GM23338 (cell line): ENCODE data around the gene STK39.

Experiments used
- CREB1 ChIP-seq: fragments of 250-450 bp; sonication (Bioruptor Pico); IDR thresholded peaks from 2 replicates; pipeline ENCODE4 v1.5.0; 2020; ENCODE audit warnings: low read depth, mild to moderate bottlenecking, moderate library complexity
- CTCF ChIP-seq, 2 experiments: fragments of 200-600 bp in 1 of 2; sonication (generic) in 1 of 2; conservative IDR thresholded peaks; 2 replicates each; pipeline versions ENCODE4 v1.5.1 to v1.6.1; 2016 to 2017; ENCODE audit warnings: antibody characterized with exemption in 2 of 2, low read depth in 2 of 2, mild to moderate bottlenecking in 2 of 2, moderate library complexity in 1 of 2
- EZH2 ChIP-seq: fragments of 200-600 bp; sonication (generic); IDR thresholded peaks from one replicate; pipeline ENCODE4 v1.8.0; 2017; ENCODE audit warnings: antibody characterized with exemption, mild to moderate bottlenecking, low read depth; ENCODE audit not compliant: unreplicated experiment
- EZH2phosphoT487 ChIP-seq: fragments of 200-600 bp; sonication (generic); IDR thresholded peaks from one replicate; pipeline ENCODE4 v1.8.1; 2018; ENCODE audit warnings: antibody characterized with exemption; ENCODE audit not compliant: unreplicated experiment
- POLR2AphosphoS5 ChIP-seq: IDR thresholded peaks from 2 replicates; pipeline ENCODE4 v1.6.1; 2016; ENCODE audit warnings: antibody characterized with exemption, low read depth
- REST ChIP-seq: IDR thresholded peaks from one replicate; pipeline ENCODE4 v1.6.1; 2018; ENCODE audit warnings: antibody characterized with exemption; ENCODE audit not compliant: unreplicated experiment
- STAT1 ChIP-seq: IDR thresholded peaks from one replicate; pipeline ENCODE4 v1.6.1; 2016; ENCODE audit warnings: antibody characterized with exemption; ENCODE audit not compliant: unreplicated experiment
- ZNF114 ChIP-seq: fragments of 250-450 bp; sonication (Bioruptor Pico); IDR thresholded peaks from 2 replicates; pipeline ENCODE4 v1.5.0; 2020; ENCODE audit warnings: mild to moderate bottlenecking, moderate library complexity
- TF ChIP-seq, protein P1 (sequence below): fragments of 250-450 bp; sonication (Bioruptor Pico); IDR thresholded peaks from 2 replicates; pipeline ENCODE4 v1.5.0; 2020; ENCODE audit warnings: mild to moderate bottlenecking, moderate library complexity

DNA sequence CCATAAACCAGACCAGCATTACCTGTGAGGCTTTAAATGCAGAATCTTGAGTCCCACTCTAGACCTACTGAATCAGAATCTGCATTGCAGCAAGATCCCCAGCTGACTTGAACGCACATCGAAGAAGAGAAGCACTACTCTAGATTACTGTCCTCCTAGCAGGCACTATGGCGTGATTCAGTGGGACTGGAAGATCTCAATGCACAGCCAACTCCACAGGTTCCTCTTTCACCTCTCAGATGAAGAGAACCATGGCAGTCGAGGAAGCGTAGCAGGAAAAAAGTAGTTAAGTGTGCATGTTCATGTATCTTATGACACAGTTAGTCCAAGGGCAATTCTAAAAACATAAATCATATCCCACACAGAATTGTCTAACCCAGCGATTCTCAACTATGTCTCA is 97.4 kb downstream of the STK39 start:
- TF ChIP-seq EZH2phosphoT487 (no peak), REST (no peak), CTCF (conservative IDR thresholded peaks at IDR 0.05; ENCODE audit: low read depth in 2 of 2) (no peak), ZNF114 (CRISPR knock-in tag) (no peak), POLR2AphosphoS5 (no peak), EZH2 (no peak), CREB1 (no peak), STAT1 (no peak)
- TF ChIP-seq, protein P1, sequence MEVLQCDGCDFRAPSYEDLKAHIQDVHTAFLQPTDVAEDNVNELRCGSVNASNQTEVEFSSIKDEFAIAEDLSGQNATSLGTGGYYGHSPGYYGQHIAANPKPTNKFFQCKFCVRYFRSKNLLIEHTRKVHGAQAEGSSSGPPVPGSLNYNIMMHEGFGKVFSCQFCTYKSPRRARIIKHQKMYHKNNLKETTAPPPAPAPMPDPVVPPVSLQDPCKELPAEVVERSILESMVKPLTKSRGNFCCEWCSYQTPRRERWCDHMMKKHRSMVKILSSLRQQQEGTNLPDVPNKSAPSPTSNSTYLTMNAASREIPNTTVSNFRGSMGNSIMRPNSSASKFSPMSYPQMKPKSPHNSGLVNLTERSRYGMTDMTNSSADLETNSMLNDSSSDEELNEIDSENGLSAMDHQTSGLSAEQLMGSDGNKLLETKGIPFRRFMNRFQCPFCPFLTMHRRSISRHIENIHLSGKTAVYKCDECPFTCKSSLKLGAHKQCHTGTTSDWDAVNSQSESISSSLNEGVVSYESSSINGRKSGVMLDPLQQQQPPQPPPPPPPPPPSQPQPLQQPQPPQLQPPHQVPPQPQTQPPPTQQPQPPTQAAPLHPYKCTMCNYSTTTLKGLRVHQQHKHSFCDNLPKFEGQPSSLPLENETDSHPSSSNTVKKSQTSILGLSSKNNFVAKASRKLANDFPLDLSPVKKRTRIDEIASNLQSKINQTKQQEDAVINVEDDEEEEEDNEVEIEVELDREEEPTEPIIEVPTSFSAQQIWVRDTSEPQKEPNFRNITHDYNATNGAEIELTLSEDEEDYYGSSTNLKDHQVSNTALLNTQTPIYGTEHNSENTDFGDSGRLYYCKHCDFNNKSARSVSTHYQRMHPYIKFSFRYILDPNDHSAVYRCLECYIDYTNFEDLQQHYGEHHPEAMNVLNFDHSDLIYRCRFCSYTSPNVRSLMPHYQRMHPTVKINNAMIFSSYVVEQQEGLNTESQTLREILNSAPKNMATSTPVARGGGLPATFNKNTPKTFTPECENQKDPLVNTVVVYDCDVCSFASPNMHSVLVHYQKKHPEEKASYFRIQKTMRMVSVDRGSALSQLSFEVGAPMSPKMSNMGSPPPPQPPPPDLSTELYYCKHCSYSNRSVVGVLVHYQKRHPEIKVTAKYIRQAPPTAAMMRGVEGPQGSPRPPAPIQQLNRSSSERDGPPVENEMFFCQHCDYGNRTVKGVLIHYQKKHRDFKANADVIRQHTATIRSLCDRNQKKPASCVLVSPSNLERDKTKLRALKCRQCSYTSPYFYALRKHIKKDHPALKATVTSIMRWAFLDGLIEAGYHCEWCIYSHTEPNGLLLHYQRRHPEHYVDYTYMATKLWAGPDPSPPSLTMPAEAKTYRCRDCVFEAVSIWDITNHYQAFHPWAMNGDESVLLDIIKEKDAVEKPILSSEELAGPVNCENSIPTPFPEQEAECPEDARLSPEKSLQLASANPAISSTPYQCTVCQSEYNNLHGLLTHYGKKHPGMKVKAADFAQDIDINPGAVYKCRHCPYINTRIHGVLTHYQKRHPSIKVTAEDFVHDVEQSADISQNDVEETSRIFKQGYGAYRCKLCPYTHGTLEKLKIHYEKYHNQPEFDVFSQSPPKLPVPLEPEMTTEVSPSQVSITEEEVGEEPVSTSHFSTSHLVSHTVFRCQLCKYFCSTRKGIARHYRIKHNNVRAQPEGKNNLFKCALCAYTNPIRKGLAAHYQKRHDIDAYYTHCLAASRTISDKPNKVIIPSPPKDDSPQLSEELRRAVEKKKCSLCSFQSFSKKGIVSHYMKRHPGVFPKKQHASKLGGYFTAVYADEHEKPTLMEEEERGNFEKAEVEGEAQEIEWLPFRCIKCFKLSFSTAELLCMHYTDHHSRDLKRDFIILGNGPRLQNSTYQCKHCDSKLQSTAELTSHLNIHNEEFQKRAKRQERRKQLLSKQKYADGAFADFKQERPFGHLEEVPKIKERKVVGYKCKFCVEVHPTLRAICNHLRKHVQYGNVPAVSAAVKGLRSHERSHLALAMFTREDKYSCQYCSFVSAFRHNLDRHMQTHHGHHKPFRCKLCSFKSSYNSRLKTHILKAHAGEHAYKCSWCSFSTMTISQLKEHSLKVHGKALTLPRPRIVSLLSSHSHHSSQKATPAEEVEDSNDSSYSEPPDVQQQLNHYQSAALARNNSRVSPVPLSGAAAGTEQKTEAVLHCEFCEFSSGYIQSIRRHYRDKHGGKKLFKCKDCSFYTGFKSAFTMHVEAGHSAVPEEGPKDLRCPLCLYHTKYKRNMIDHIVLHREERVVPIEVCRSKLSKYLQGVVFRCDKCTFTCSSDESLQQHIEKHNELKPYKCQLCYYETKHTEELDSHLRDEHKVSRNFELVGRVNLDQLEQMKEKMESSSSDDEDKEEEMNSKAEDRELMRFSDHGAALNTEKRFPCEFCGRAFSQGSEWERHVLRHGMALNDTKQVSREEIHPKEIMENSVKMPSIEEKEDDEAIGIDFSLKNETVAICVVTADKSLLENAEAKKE: no peak
